Natural killer cell (primary cell): Measurements from ENCODE around the gene HNRNPUL1. TPM values are rescaled to one million over a fixed set of nuclear protein-coding genes. Genes with fewer than 3 reads are reported as not detected.

Experiments used
- ATAC-seq, 3 donors: fragments of 150-1000 bp in 2 of 3; fragments of 200-7000 bp in 1 of 3; cut with Tn5 transposase; 1 replicate in 1 of 3; 2 replicates in 2 of 3; pipeline ENCODE4 v1.10.0; 2021; ENCODE audit warnings: mild to moderate bottlenecking in 2 of 3, moderate library complexity in 2 of 3
- DNase-seq, 2 donors: peaks; one replicate each; pipeline versions ENCODE4 v3.0.0 to v3.0.0-alpha.2; 2013 to 2021; ENCODE audit warnings: mixed read lengths in 1 of 2
- H3K27ac ChIP-seq: one replicate; pipeline ENCODE4 v1.5.1; 2013; ENCODE audit warnings: mild to moderate bottlenecking, low read length
- H3K27me3 ChIP-seq: one replicate; pipeline ENCODE4 v1.6.1; 2013; ENCODE audit warnings: low read length; ENCODE audit not compliant: control insufficient read depth, insufficient read depth
- H3K36me3 ChIP-seq: one replicate; pipeline ENCODE4 v1.6.1; 2013; ENCODE audit warnings: low read length; ENCODE audit not compliant: control insufficient read depth, insufficient read depth
- H3K4me1 ChIP-seq: one replicate; pipeline ENCODE4 v1.6.1; 2013; ENCODE audit warnings: low read length; ENCODE audit not compliant: control insufficient read depth, insufficient read depth
- H3K4me3 ChIP-seq: one replicate; pipeline ENCODE4 v1.5.1; 2013; ENCODE audit warnings: low read length
- H3K9me3 ChIP-seq: one replicate; pipeline ENCODE4 v1.6.1; 2013; ENCODE audit warnings: low read length; ENCODE audit not compliant: control insufficient read depth, insufficient read depth
- H3K27ac Mint-ChIP-seq, 2 donors: one replicate each; pipeline ENCODE4 v1.8.0; 2022; ENCODE audit warnings: mild to moderate bottlenecking in 2 of 2, mixed read lengths in 2 of 2, moderate library complexity in 1 of 2
- H3K27me3 Mint-ChIP-seq, 2 donors: one replicate each; pipeline ENCODE4 v1.8.0; 2022; ENCODE audit warnings: low read depth in 2 of 2, mixed read lengths in 2 of 2
- H3K36me3 Mint-ChIP-seq: one replicate; pipeline ENCODE4 v1.8.0; 2022; ENCODE audit warnings: mixed read lengths
- H3K4me1 Mint-ChIP-seq, 2 donors: one replicate each; pipeline ENCODE4 v1.8.0; 2022; ENCODE audit warnings: mixed read lengths in 2 of 2
- H3K4me3 Mint-ChIP-seq: one replicate; pipeline ENCODE4 v1.8.0; 2022; ENCODE audit warnings: mild to moderate bottlenecking, moderate library complexity, mixed read lengths
- H3K9me3 Mint-ChIP-seq, 2 donors: one replicate each; pipeline ENCODE4 v1.8.0; 2022; ENCODE audit warnings: mixed read lengths in 2 of 2
- WGBS: methylation state at CpG from one replicate; pipeline ENCODE4 v1.1.7; 2013; ENCODE audit warnings: missing lambda C conversion rate; ENCODE audit not compliant: insufficient coverage; 5-methylcytosine and 5-hydroxymethylcytosine counted together
- intact Hi-C: fragments of 100-400 bp; cut with micrococcal nuclease; formaldehyde crosslinking; loops from one replicate; pipeline ENCODE4 v1.14.2; 2022
- total RNA-seq, 4 donors: library from RNA; stranded (reverse); fragments of 120-200 nt in 1 of 4; gene quantifications; one replicate each; pipeline versions ENCODE4 v1.2.3 to v1.2.4, GENCODE V29; 2013 to 2022
- TF ChIP-seq, protein P1 (sequence below): fragments of 200-600 bp; IDR thresholded peaks from one replicate; pipeline ENCODE4 v1.8.0; 2022; ENCODE audit warnings: antibody characterized with exemption

Gene HNRNPUL1
- total RNA-seq, 3 donors from 2014 or later (not counting 1 experiment from before 2014, with no cell fraction given) = 279 to 360 (median 315) TPM

DNA sequence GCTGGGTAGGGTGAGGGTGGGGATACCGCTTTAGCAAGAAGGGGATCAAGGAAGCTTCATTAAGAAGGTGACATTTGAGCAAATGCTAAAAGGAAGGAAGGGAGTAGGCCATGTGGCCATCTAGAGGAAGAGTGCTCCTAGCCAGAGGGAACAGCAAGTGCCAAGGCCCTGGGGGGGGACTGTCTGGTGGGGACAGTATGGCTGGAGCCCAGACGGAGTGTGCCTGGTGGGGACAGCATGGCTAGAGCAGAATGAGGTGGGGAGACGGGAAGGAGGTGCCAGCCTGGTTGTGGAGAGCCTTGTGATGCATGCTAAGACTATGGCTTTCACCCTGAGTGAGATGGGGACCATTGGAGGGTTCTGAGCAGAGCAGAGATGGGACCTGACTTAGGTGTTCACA lies 91.6 kb downstream of the HNRNPUL1 start:
- H3K27ac Mint-ChIP-seq = peak overlapping the region; percentile 85 to 96

DNA sequence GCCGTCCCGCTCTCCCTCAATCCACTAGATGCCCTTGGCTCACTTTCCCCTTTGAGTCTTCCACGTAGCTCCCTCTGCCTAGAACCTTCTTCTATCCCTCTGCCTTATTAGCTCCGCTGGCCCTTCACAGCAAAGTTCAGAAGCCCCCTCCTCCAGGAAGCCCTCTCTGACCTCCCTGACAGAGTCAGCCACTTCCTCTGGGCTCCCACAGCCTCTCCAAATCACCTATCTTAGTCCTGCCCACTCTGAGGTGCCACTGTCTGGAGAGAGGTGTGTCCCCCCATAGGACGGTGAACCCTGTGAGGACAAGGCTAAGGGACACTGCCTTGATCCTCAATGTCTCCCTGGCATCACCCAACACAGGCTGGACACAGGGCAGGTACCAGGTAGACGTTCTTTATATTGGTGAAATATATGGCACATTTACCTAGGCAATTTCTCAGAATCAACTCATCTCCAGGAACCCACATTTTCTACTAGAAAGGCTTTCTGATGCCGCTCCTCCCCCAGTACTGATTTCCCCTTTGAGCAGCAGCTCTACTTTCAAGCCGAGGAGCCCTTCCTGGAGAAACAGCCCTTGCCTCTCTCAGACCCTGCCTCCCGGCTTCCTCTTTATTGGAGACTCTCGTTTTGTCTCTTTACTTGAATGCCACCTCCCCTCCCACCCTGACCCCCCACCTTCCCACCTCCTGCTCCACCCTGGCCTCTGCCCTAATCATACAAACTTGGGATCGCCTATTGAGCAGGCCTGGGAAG lies 93.0 kb downstream of the HNRNPUL1 start:
- TF ChIP-seq, protein P1, sequence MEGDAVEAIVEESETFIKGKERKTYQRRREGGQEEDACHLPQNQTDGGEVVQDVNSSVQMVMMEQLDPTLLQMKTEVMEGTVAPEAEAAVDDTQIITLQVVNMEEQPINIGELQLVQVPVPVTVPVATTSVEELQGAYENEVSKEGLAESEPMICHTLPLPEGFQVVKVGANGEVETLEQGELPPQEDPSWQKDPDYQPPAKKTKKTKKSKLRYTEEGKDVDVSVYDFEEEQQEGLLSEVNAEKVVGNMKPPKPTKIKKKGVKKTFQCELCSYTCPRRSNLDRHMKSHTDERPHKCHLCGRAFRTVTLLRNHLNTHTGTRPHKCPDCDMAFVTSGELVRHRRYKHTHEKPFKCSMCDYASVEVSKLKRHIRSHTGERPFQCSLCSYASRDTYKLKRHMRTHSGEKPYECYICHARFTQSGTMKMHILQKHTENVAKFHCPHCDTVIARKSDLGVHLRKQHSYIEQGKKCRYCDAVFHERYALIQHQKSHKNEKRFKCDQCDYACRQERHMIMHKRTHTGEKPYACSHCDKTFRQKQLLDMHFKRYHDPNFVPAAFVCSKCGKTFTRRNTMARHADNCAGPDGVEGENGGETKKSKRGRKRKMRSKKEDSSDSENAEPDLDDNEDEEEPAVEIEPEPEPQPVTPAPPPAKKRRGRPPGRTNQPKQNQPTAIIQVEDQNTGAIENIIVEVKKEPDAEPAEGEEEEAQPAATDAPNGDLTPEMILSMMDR = no peak
- H3K27me3 ChIP-seq = no peaks in the 10 kb centered on the region
- peak in 1 of 2 donors; percentile 59 for DNase-seq
- peaks cover 43% of the 10 kb centered on the region for H3K4me1 ChIP-seq
- peak overlapping the region; percentile 57 for H3K4me3 Mint-ChIP-seq
- H3K27me3 Mint-ChIP-seq = no peaks in the 10 kb centered on the region
- no peak overlapping the region for H3K27ac ChIP-seq
- peaks cover 2% of the 10 kb centered on the region for H3K36me3 Mint-ChIP-seq
- peaks cover 34 to 45% of the 10 kb centered on the region in 2 donors for H3K4me1 Mint-ChIP-seq
- H3K27ac Mint-ChIP-seq = peak overlapping the region; percentile 77 to 96
- WGBS = 73% methylated on average over 11 of the region's 11 CpGs
- no peaks in the 10 kb centered on the region for H3K9me3 ChIP-seq
- peaks cover 2% of the 10 kb centered on the region for H3K36me3 ChIP-seq
- no peak for ATAC-seq
- intact Hi-C loops = no loop called here
- H3K4me3 ChIP-seq = no peak overlapping the region
- no peaks in the 10 kb centered on the region for H3K9me3 Mint-ChIP-seq

More for the DNA sequence above, 91.6 kb downstream of the HNRNPUL1 start:
- peaks cover 46% of the 10 kb centered on the region for H3K4me1 ChIP-seq
- peaks cover 0 to 2% of the 10 kb centered on the region in 2 donors for H3K27me3 Mint-ChIP-seq
- intact Hi-C loops = loop anchor here (2.0 kb wide), 1 partner anchor 151 kb away; no protein-coding TSS in a partner anchor
- no peaks in the 10 kb centered on the region for H3K36me3 ChIP-seq
- DNase-seq (no peak), ATAC-seq (no peak)
- WGBS = 79% methylated on average over 3 of the region's 3 CpGs
- TF ChIP-seq, protein P1 = no peak
- H3K4me1 Mint-ChIP-seq = peaks cover 38 to 55% of the 10 kb centered on the region in 2 donors
- no peak overlapping the region for H3K4me3 Mint-ChIP-seq
- no peaks in the 10 kb centered on the region for H3K9me3 ChIP-seq
- H3K36me3 Mint-ChIP-seq = peaks cover 7% of the 10 kb centered on the region
- peak overlapping the region; percentile 23 for H3K27ac ChIP-seq
- no peaks in the 10 kb centered on the region for H3K9me3 Mint-ChIP-seq
- H3K4me3 ChIP-seq = no peak overlapping the region
- H3K27me3 ChIP-seq = no peaks in the 10 kb centered on the region

Other genes with a start within 250 kb of the HNRNPUL1 start
- not detected for gene CYP2A13, start 175.9 kb upstream of the HNRNPUL1 start, total RNA-seq
- 1 to 10 TPM in 2 of 3 donors, under 1 TPM in 1; 0.93 to 4.7 (median 4.5) TPM for gene CYP2F1, start 149.9 kb upstream of the HNRNPUL1 start, total RNA-seq
- gene CYP2S1, start 71.2 kb upstream of the HNRNPUL1 start, total RNA-seq = 1 to 10 TPM in 1 of 3 donors, under 1 TPM in 2; 0.78 to 1.6 (median 0.84) TPM
- gene AXL, start 45.1 kb upstream of the HNRNPUL1 start, total RNA-seq = under 1 TPM in 2 of 3 donors, not detected in 1; 0.16 to 0.70 TPM
- gene CCDC97, start 45.8 kb downstream of the HNRNPUL1 start, total RNA-seq = 10 to 100 TPM; 41.1 to 44.3 (median 44.0) TPM
- 100 to 1,000 TPM; 682 to 761 (median 729) TPM for gene TGFB1, start 89.5 kb downstream of the HNRNPUL1 start, total RNA-seq
- gene B9D2, start 99.8 kb downstream of the HNRNPUL1 start, total RNA-seq = 10 to 100 TPM; 18.1 to 22.2 (median 18.7) TPM
- 10 to 100 TPM; 13.6 to 22.8 (median 20.8) TPM for gene TMEM91, start 112.2 kb downstream of the HNRNPUL1 start, total RNA-seq
- gene EXOSC5, start 133.0 kb downstream of the HNRNPUL1 start, total RNA-seq = 10 to 100 TPM in 1 of 3 donors, 1 to 10 TPM in 2; 9.0 to 11.6 (median 9.5) TPM
- gene BCKDHA, start 133.4 kb downstream of the HNRNPUL1 start, total RNA-seq = 10 to 100 TPM; 26.5 to 29.0 (median 28.3) TPM
- 1 to 10 TPM; 1.5 to 2.5 (median 2.1) TPM for gene B3GNT8, start 163.0 kb downstream of the HNRNPUL1 start, total RNA-seq
- 10 to 100 TPM; 25.4 to 32.5 (median 29.5) TPM for gene DMAC2, start 175.5 kb downstream of the HNRNPUL1 start, total RNA-seq
- gene ERICH4, start 178.8 kb downstream of the HNRNPUL1 start, total RNA-seq = not detected